Mucosa of descending colon (tissue), 3 donors: Measurements from ENCODE around the gene ANKRD55. TPM values are rescaled to one million over a fixed set of nuclear protein-coding genes. Genes with fewer than 3 reads are reported as not detected.

Experiments
- ATAC-seq: fragments of 200-7000 bp; cut with Tn5 transposase; one replicate; pipeline ENCODE4 v1.9.1; 2020; ENCODE audit warnings: mild to moderate bottlenecking, moderate library complexity
- DNase-seq, 3 donors: peaks; one replicate each; pipeline ENCODE4 v3.0.0-alpha.2; 2020
- H3K36me3 ChIP-seq: fragments of 200-600 bp; one replicate; pipeline ENCODE4 v1.8.0; 2021; ENCODE audit warnings: low read depth, mild to moderate bottlenecking
- H3K4me1 ChIP-seq: fragments of 200-600 bp; one replicate; pipeline ENCODE4 v1.8.0; 2021; ENCODE audit warnings: low read depth, mild to moderate bottlenecking
- H3K4me3 ChIP-seq: fragments of 200-600 bp; one replicate; pipeline ENCODE4 v1.8.0; 2021; ENCODE audit warnings: mild to moderate bottlenecking
- H3K9me3 ChIP-seq: fragments of 200-600 bp; one replicate; pipeline ENCODE4 v1.8.0; 2021; ENCODE audit warnings: mild to moderate bottlenecking
- intact Hi-C, 2 donors: fragments of 100-400 bp; cut with DNase I in 1 of 2; cut with micrococcal nuclease in 1 of 2; formaldehyde crosslinking; loops; one replicate each; pipeline versions ENCODE4 v1.11.0 to v1.11.1; 2022; cut with DNase I, micrococcal nuclease
- total RNA-seq, 3 donors: library from RNA; stranded (reverse); fragmentation: NEBNext Ultra II Directional in 2 of 3; extraction: Animal tissue kit (Norgen Biotek cat#: 25700) in 2 of 3; gene quantifications; one replicate each; pipeline versions ENCODE4 v1.2.1 to v1.2.4, GENCODE V29; 2021 to 2023
- TF ChIP-seq, protein P1 (sequence below): fragments of 200-600 bp; IDR thresholded peaks from one replicate; pipeline ENCODE4 v1.8.0; 2022; ENCODE audit warnings: antibody characterized with exemption, mild to moderate bottlenecking
- donor health status: DM: no; HTN: no; CAD: no; lungs with moderate emphysema.
- donor health status: DM: no; HTN: no; CAD: no.
- donor health status: DM: no; HTN: yes; CAD: no.

The ANKRD55 gene
- total RNA-seq, 3 donors from 2014 or later: 0.31 TPM; not detected in 2

GRCh38 chr5:56145106-56145505 lies 88.0 kb downstream of the ANKRD55 start:
- Histone ChIP-seq H3K9me3 (no peaks in the 10 kb centered on the region), H3K36me3 (no peaks in the 10 kb centered on the region), H3K4me1 (no peaks in the 10 kb centered on the region), H3K4me3 (no peak overlapping the region)
- DNase-seq (no peak), ATAC-seq (no peak)
- intact Hi-C loops: no loop called here
- TF ChIP-seq, protein P1, sequence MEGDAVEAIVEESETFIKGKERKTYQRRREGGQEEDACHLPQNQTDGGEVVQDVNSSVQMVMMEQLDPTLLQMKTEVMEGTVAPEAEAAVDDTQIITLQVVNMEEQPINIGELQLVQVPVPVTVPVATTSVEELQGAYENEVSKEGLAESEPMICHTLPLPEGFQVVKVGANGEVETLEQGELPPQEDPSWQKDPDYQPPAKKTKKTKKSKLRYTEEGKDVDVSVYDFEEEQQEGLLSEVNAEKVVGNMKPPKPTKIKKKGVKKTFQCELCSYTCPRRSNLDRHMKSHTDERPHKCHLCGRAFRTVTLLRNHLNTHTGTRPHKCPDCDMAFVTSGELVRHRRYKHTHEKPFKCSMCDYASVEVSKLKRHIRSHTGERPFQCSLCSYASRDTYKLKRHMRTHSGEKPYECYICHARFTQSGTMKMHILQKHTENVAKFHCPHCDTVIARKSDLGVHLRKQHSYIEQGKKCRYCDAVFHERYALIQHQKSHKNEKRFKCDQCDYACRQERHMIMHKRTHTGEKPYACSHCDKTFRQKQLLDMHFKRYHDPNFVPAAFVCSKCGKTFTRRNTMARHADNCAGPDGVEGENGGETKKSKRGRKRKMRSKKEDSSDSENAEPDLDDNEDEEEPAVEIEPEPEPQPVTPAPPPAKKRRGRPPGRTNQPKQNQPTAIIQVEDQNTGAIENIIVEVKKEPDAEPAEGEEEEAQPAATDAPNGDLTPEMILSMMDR: no peak

DNA sequence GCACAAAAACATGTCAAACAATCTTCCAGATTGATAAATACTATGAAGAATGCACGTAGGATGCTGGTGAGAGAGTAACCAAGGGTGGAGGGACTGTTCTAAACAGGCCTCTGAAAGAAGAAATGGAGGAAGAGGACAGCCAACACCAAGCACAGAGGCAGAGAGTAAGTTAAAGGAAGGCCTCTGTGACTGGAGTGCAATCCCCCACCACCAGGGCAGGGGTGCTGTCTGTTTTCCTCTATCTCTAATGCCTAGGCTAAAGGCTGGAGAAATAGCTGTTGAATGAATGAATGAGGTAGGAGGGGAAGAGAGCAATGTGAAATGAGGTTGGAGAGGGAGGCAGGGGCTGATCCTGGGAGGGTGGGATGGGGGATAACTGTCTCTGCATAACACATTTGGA lies 88.9 kb downstream of the ANKRD55 start:
- H3K36me3 ChIP-seq: no peaks in the 10 kb centered on the region
- no peak for ATAC-seq
- H3K4me1 ChIP-seq: no peaks in the 10 kb centered on the region
- no peaks in the 10 kb centered on the region for H3K9me3 ChIP-seq
- no peak overlapping the region for H3K4me3 ChIP-seq
- intact Hi-C loops: no loop called here
- no peak for DNase-seq
- TF ChIP-seq, protein P1: no peak

- no peak for DNase-seq
- ATAC-seq: no peak
- Histone ChIP-seq H3K4me1 (no peaks in the 10 kb centered on the region), H3K9me3 (no peaks in the 10 kb centered on the region), H3K4me3 (no peak overlapping the region), H3K36me3 (no peaks in the 10 kb centered on the region)
- intact Hi-C loops: no loop called here
- TF ChIP-seq, protein P1: no peak
These were observed 89.8 kb downstream of the ANKRD55 start for GRCh38 chr5:56143373-56143714.

DNA sequence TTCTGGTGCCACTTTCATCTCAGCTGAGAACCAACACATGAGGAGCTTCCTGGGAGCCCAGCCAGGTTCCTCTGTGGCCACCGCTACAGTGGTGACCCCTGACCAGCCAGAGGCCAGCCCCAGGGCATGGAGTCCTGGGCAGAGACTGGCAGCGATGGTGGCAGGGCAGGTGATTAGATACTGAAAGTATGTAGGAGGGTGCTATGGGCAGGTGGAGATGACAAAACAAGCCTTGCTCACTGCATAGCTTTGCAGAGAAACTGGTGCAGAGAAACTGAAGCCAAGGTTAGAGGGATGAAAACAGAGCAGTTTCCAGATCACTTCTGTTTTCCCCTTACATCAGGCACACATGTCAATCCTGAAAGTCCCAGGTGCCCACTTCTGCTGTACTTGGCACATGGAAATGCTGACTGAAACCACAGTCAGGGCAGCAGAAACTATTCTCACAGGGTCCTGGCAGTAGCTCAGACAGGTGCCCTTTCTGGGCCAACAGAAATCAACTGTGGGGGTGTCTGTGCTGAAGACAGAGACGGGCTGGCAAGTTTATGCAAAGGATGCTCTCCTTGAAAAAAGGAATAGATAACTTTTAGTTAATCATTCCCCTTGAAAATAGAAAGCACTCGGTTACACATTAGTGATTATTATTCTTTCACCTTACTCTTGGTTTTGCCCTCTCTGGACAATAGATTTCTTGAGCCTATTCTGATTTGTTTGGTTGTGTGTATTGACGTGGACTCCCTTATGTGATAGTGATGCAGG lies 90.3 kb downstream of the ANKRD55 start:
- DNase-seq (no peak), ATAC-seq (peak; percentile 56)
- TF ChIP-seq, protein P1: no peak
- H3K4me1 ChIP-seq: no peaks in the 10 kb centered on the region
- no peak overlapping the region for H3K4me3 ChIP-seq
- no peaks in the 10 kb centered on the region for H3K36me3 ChIP-seq
- intact Hi-C loops: no loop called here
- H3K9me3 ChIP-seq: no peaks in the 10 kb centered on the region

DNA sequence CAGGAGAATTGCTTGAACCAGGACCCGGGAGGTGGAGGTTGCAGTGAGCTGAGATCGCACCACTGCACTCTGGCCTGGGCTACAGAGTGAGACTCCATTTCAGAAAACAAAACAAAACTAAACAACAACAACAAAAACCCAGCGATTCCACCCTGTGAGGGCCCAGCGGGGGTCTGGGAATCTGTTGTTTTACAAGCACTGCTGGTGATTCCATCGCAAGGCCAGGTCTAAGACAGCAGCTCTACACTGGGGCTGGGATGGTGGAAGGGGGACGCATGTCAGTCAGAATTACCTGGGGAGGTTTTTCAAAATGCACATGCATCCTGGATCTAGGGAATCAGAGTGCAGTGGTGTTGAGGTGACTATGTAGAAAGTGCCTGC lies 90.9 kb downstream of the ANKRD55 start:
- no peak overlapping the region for H3K4me3 ChIP-seq
- no peaks in the 10 kb centered on the region for H3K4me1 ChIP-seq
- intact Hi-C loops: no loop called here
- ATAC-seq (no peak), DNase-seq (no peak)
- H3K9me3 ChIP-seq: no peaks in the 10 kb centered on the region
- no peaks in the 10 kb centered on the region for H3K36me3 ChIP-seq
- TF ChIP-seq, protein P1: no peak

GRCh38 chr5:56140073-56140472 lies 93.1 kb downstream of the ANKRD55 start:
- DNase-seq: no peak
- TF ChIP-seq, protein P1: no peak

More at GRCh38 chr5:56140073-56140472, 93.1 kb downstream of the ANKRD55 start:
- Histone ChIP-seq H3K36me3 (no peaks in the 10 kb centered on the region), H3K4me3 (no peak overlapping the region), H3K4me1 (no peaks in the 10 kb centered on the region), H3K9me3 (no peaks in the 10 kb centered on the region)
- intact Hi-C loops: no loop called here
- ATAC-seq: no peak
